Gastroesophageal sphincter (tissue), 4 donors: ENCODE results near the gene RREB1. TPM values are rescaled to one million over a fixed set of nuclear protein-coding genes. Genes with fewer than 3 reads are reported as not detected.

Experiments
- ATAC-seq: fragments of 150-250 bp; one replicate; pipeline ENCODE4 v1.9.1; 2016; ENCODE audit warnings: mild to moderate bottlenecking, moderate library complexity
- H3K27ac ChIP-seq, 4 donors: fragments of 200-600 bp; sonication (generic) in 3 of 4; 1 replicate in 3 of 4; 2 replicates in 1 of 4; pipeline ENCODE4 v1.5.1; 2016 to 2019
- H3K27me3 ChIP-seq: fragments of 200-600 bp; sonication (generic); one replicate; pipeline ENCODE4 v1.5.1; 2019
- H3K36me3 ChIP-seq, 2 donors: fragments of 200-600 bp; sonication (generic); one replicate each; pipeline ENCODE4 v1.5.1; 2019; ENCODE audit warnings: control low read depth in 1 of 2
- H3K4me1 ChIP-seq, 3 donors: fragments of 200-600 bp; sonication (generic); 1 replicate in 2 of 3; 2 replicates in 1 of 3; pipeline ENCODE4 v1.5.1; 2016 to 2019; ENCODE audit warnings: control low read depth in 2 of 3
- H3K4me3 ChIP-seq, 2 donors: fragments of 200-600 bp; sonication (generic); one replicate each; pipeline ENCODE4 v1.5.1; 2019; ENCODE audit warnings: mild to moderate bottlenecking in 1 of 2, moderate library complexity in 1 of 2
- H3K9me3 ChIP-seq, 3 donors: fragments of 200-600 bp; sonication (generic); one replicate each; pipeline ENCODE4 v1.5.1; 2017 to 2019; ENCODE audit warnings: control low read depth in 2 of 3
- CTCF ChIP-seq, 4 experiments: fragments of 200-600 bp in 2 of 4; fragments of 450-650 bp in 2 of 4; sonication (generic) in 1 of 4; IDR thresholded peaks; one replicate each; pipeline ENCODE4 v1.5.1; 2017 to 2019; ENCODE audit warnings: antibody characterized with exemption in 4 of 4, mild to moderate bottlenecking in 2 of 4, moderate library complexity in 2 of 4
- EP300 ChIP-seq: sonication (generic); formaldehyde crosslinking; IDR thresholded peaks from one replicate; pipeline ENCODE4 v1.6.1; 2017; ENCODE audit warnings: antibody characterized with exemption, mild to moderate bottlenecking
- POLR2A ChIP-seq, 2 donors: fragments of 450-650 bp; IDR thresholded peaks; one replicate each; pipeline ENCODE4 v1.6.1; 2017; ENCODE audit warnings: antibody characterized with exemption in 2 of 2, mild to moderate bottlenecking in 2 of 2, moderate library complexity in 1 of 2
- POLR2AphosphoS5 ChIP-seq: sonication (generic); formaldehyde crosslinking; IDR thresholded peaks from one replicate; pipeline ENCODE4 v1.6.1; 2017; ENCODE audit warnings: antibody characterized with exemption
- WGBS, 2 donors: methylation state at CpG; one replicate each; pipeline ENCODE4 v1.1.5; 2018; ENCODE audit warnings: low coverage in 1 of 2; 5-methylcytosine and 5-hydroxymethylcytosine counted together
- total RNA-seq, 4 donors: library from RNA; depleted of rRNA; stranded (reverse); fragments of >200 nt; gene quantifications; one replicate each; pipeline ENCODE4 v1.1.0, GENCODE V29; 2016

RREB1 gene
- total RNA-seq, 4 donors from 2014 or later, result 20.3 to 40.8 (median 28.1) TPM

- no peak for TF ChIP-seq EP300
- TF ChIP-seq POLR2AphosphoS5, result no peak
- TF ChIP-seq CTCF (IDR thresholded peaks at IDR 0.05), result no peak
- no peak for TF ChIP-seq POLR2A (IDR thresholded peaks at IDR 0.05)
- peaks cover 0 to 43% of the 10 kb centered on the region in 2 donors for H3K36me3 ChIP-seq
- no peak overlapping the region for H3K4me3 ChIP-seq
- 92 to 96% methylated on average over 4 to 6 of the region's 6 CpGs for WGBS, 2 donors
- no peak overlapping the region for H3K27ac ChIP-seq
- no peaks in the 10 kb centered on the region for H3K27me3 ChIP-seq
- no peaks in the 10 kb centered on the region for H3K9me3 ChIP-seq
- H3K4me1 ChIP-seq, result peaks cover 0 to 19% (median 0%) of the 10 kb centered on the region in 3 donors
- ATAC-seq, result no peak
These were observed 90.0 kb downstream of the RREB1 start for GRCh38 chr6:7197747-7198146.

- no peak for ATAC-seq
- H3K27ac ChIP-seq, result no peak overlapping the region
- TF ChIP-seq POLR2A (IDR thresholded peaks at IDR 0.05), result no peak
- TF ChIP-seq EP300, result no peak
- no peak for TF ChIP-seq POLR2AphosphoS5
- no peak for TF ChIP-seq CTCF (IDR thresholded peaks at IDR 0.05)
- H3K9me3 ChIP-seq, result no peaks in the 10 kb centered on the region
- peaks cover 0 to 19% (median 0%) of the 10 kb centered on the region in 3 donors for H3K4me1 ChIP-seq
- H3K27me3 ChIP-seq, result no peaks in the 10 kb centered on the region
- H3K36me3 ChIP-seq, result peaks cover 0 to 57% of the 10 kb centered on the region in 2 donors
- WGBS, 2 donors, result 91 to 95% methylated on average over 8 of the region's 11 CpGs
- no peak overlapping the region for H3K4me3 ChIP-seq
These were observed 91.4 kb downstream of the RREB1 start for GRCh38 chr6:7198833-7199800.

- H3K4me3 ChIP-seq, result no peak overlapping the region
- WGBS, 2 donors, result 86 to 93% methylated on average over 8 to 9 of the region's 13 CpGs
- peaks cover 0 to 2% (median 0%) of the 10 kb centered on the region in 3 donors for H3K4me1 ChIP-seq
- H3K36me3 ChIP-seq, result peaks cover 0 to 70% of the 10 kb centered on the region in 2 donors
- H3K27me3 ChIP-seq, result no peaks in the 10 kb centered on the region
- ATAC-seq, result no peak
- TF ChIP-seq POLR2A (IDR thresholded peaks at IDR 0.05), result no peak
- no peak for TF ChIP-seq CTCF (IDR thresholded peaks at IDR 0.05)
- no peak for TF ChIP-seq POLR2AphosphoS5
- TF ChIP-seq EP300, result no peak
- H3K9me3 ChIP-seq, result no peaks in the 10 kb centered on the region
- H3K27ac ChIP-seq, result peak overlapping the region in 1 of 4 donors; percentile 19
These were observed 93.1 kb downstream of the RREB1 start for GRCh38 chr6:7200598-7201443.

GRCh38 chr6:7201444-7201731 lies 93.6 kb downstream of the RREB1 start:
- H3K4me3 ChIP-seq, result no peak overlapping the region
- no peaks in the 10 kb centered on the region for H3K4me1 ChIP-seq
- ATAC-seq, result no peak
- H3K27ac ChIP-seq, result peak overlapping the region in 1 of 4 donors; percentile 19
- no peak for TF ChIP-seq POLR2AphosphoS5
- no peak for TF ChIP-seq POLR2A (IDR thresholded peaks at IDR 0.05)
- no peak for TF ChIP-seq EP300
- no peak for TF ChIP-seq CTCF (IDR thresholded peaks at IDR 0.05)
- H3K9me3 ChIP-seq, result no peaks in the 10 kb centered on the region
- H3K36me3 ChIP-seq, result peaks cover 0 to 72% of the 10 kb centered on the region in 2 donors
- 100% methylated on average over 1 of the region's 2 CpGs; no CpG with 5 or more reads in 1 of the 2 donors for WGBS, 2 donors
- no peaks in the 10 kb centered on the region for H3K27me3 ChIP-seq
